CD4-positive, alpha-beta T cell treated with Interleukin-12 subunit alpha and Interleukin-12 subunit beta, for 1 hour (primary cell): ENCODE results near the gene ACBD7.

Experiments used
- DNase-seq: peaks from one replicate; pipeline ENCODE4 v3.0.0-alpha.2; 2020

Gene ACBD7

GRCh38 chr10:15088428-15089261 is at the start of gene ACBD7:
TSS of gene ACBD7 (minus strand) at chr10:15088776. CDS start at chr10:15088728, 48 bp downstream.
- peak; percentile 81 for DNase-seq

DNA sequence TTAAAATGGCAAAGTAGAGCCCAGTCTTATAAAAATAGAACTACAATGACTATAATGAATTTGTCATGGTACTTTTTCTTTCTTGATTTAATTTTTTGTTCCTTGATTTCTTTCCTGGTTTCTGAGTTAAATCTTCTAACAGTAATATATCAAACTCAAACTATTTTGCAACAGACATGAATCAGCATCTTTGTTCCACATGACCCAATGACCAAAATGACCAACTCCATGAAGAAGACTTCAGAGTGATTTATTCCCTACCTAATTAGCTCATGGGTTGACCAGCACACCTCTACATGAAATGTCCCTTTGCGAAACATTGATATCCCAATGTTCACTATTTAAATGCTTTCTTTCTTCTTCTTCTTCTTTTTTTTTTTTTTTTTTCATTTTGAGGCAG is 49.1 kb upstream of the ACBD7 start:
- DNase-seq: no peak

GRCh38 chr10:15137036-15137359 is 48.4 kb upstream of the ACBD7 start:
- DNase-seq: no peak

GRCh38 chr10:15136129-15137035 is 47.8 kb upstream of the ACBD7 start:
- DNase-seq: no peak

DNA sequence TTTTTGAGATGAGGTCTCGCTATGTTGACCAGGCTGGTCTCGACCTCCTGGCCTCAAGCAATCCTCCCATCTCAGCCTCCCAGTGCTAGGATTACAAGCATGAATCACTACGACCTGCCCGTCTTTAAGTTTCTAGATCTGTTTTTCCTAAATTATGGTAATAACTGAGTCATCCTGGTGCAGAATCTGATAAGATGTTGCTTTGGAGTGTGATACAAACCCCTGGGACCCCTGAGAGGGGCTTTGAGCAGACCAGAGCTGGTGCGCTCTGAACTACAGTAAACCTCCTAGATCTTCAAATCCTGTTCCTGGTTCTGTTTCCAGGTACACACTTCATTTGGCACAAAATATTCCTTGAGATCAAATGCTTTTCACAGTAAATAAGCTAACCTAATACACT is 42.8 kb upstream of the ACBD7 start:
- no peak for DNase-seq

GRCh38 chr10:15124908-15125307 is 36.3 kb upstream of the ACBD7 start:
- DNase-seq: no peak

GRCh38 chr10:15124190-15124589 is 35.6 kb upstream of the ACBD7 start:
- no peak for DNase-seq

GRCh38 chr10:15123749-15124184 is 35.2 kb upstream of the ACBD7 start:
- no peak for DNase-seq

GRCh38 chr10:15122477-15123030 is 34.0 kb upstream of the ACBD7 start:
- no peak for DNase-seq

GRCh38 chr10:15121707-15122106 is 33.1 kb upstream of the ACBD7 start:
- DNase-seq: no peak

DNA sequence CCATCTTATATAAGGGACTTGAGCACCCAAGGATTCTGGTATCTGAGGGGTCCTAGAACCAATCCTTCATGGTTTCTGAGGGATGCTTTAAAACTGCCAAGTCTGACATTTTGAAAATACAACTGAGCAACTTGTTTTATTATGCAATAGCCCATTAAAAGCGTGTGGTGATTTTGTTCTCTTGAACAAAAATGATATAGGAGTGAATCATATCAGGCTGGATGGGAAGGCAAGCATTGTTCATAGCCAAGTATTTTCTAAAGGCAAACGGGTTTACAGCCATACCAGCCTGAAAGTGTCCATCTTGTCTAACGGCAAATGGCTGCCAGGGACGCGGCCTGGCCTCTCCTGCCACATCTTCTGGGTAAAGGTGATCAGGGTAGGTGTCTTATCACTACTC is 31.9 kb upstream of the ACBD7 start:
- DNase-seq: no peak

DNA sequence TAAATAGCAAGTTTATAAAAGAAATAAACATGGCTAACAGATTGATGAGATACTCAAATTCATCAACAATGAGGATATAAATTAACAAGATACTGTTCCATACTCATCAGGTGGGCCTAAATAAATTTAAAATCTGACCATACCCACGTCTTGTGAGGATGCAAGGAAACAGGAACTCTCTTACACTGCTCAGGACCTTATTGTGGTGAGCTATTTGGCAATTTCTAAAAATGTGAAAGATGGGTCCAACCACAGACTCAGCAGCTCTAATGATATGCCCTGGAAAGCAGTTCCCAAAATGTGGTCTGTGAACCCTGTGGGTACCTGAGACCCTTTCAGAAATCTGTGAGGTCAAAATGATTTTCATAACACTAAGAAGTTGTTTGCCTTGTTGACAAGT is 30.0 kb upstream of the ACBD7 start:
- DNase-seq: no peak

DNA sequence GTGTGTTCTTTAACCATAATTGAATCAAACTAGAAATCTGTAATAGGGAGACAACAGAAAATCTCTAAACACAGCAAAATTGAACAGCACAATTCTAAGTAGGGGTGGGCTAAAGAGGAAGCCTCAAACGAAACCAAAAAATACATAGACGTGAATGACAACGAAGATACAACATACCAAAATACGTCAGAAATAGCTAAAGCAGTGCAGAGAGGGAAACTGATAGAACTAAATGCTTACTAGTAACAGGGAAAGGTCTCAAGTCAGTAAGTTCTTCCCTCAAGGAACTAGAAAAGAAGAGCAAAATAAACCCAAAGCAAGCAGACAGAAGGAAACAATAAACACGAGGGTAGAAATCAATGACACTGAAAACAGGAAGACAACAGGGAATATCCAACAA is 27.6 kb upstream of the ACBD7 start:
- DNase-seq: no peak

DNA sequence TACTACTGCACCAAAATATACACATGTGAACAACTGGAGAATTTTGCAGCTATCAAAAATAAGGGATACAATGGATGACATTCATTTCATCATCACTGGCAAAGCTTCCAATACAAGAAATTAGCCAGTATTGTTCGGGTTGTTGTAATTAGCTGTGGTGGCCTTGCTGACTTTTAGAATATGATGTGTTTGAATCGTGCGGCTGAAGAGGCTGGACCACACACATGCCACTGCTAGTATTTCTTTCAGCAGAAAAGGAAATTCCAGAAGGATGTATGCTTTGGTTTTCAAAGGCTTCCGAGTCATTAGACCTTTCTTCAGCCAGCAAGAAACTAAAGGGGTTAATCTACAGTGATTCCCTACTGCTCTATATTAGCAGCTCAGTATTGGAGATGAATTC is 25.2 kb upstream of the ACBD7 start:
- DNase-seq: no peak

GRCh38 chr10:15112657-15113056 is 24.1 kb upstream of the ACBD7 start:
- no peak for DNase-seq

GRCh38 chr10:15106352-15107013 is 17.9 kb upstream of the ACBD7 start:
- DNase-seq: peak; percentile 75

- no peak for DNase-seq
These were observed 14.9 kb upstream of the ACBD7 start for GRCh38 chr10:15103513-15103912.

DNA sequence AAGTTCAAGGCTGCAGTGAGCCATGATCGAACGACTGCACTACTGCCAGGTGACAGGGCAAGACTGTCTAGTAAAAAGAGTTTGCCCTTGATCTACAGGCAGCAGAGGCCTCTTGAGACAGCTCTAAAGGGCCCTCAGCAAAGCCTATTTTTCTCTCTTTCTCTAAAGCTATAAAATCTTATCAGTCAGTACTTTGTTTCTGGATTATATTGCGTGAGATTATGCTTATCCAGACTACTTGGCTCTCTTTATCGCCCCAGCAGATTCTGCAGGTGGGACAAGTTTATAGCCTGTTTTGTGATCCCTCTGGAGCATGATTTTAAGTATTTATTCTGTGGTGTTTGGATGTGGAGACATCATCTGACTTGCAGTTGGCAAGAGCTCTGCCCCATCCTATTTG is 11.3 kb upstream of the ACBD7 start:
- no peak for DNase-seq

- peak; percentile 94 for DNase-seq
These were observed 8.6 kb upstream of the ACBD7 start, which contains the start of gene RPP38 for GRCh38 chr10:15097011-15097812. TSS of gene RPP38 (plus strand) at chr10:15097355. CDS start at chr10:15103315, 5,960 bp downstream.

DNA sequence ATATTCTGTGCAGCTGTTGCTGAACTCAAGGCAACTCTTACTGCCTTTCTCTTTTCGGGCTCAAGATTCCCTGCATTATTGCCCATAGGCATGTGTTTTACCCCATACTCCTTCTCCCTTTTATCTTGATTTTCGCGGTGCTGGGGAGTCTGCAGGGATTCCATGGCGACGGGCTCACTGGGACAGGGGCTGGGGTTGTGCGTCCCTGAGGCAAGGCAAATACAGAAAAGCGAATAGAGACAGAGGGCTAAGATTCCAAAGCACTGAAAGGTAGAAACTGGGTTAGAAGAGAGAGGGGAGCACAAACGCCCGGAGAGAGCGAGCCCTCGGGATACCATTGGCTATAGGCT is 8.1 kb upstream of the ACBD7 start:
- DNase-seq: no peak

DNA sequence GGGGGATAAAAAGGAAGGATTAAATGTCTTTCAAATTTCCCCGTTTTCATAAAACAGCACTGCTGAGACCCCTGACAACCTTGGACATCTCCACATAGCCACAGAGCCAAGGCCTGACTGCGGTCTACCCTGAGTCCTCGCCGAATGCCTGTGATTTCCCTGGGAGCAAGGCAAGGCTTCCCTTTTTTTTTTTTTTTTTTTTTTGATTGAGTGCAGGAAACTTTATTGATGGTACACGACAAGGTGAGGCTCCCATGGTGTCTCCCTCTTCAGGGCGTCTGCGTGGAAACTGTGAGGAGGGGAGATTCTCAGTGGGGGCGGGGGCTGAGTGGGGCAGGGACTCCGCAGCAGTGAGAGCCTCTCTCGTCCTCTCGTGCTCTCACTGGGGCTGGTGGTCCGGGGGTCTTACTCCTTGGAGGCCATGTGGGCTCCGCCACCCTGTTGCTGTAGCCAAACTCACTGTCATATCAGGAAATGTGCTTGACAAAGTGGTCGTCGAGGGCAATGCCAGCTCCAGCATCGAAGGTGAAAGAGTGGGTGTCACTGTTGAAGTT is 4.4 kb upstream of the ACBD7 start:
- no peak for DNase-seq

DNA sequence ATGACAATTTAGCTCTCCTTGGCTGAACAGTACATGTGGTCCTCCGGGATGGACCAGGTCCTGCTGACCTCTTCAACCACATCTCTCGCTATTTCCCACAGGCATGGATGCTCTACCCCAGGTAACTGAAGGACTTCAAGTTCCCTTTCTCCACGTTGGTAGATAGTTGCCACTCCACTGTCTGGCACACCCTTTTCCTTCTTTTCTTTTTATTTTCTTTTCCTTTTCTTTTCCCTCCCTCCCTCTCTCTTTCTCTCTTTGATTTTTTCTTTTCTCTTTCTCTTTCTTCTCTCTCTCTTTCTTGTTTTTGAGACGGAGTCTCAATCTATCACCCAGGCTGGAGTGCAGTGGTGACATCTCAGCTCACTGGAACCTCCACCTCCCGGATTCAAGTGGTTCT is 2.8 kb upstream of the ACBD7 start:
- no peak for DNase-seq
